Measurements from ENCODE around the gene CTBP2. TPM values are rescaled to one million over a fixed set of nuclear protein-coding genes. Genes with fewer than 3 reads are reported as not detected.
A peak's percentile ranks its signal among the peaks of the same experiment; 100 is the strongest.

Gene CTBP2
- polyA plus RNA-seq, 1 donor (not counting 4 experiments of a cell fraction or from before 2014, with no cell fraction given) = 76.0 TPM

DNA sequence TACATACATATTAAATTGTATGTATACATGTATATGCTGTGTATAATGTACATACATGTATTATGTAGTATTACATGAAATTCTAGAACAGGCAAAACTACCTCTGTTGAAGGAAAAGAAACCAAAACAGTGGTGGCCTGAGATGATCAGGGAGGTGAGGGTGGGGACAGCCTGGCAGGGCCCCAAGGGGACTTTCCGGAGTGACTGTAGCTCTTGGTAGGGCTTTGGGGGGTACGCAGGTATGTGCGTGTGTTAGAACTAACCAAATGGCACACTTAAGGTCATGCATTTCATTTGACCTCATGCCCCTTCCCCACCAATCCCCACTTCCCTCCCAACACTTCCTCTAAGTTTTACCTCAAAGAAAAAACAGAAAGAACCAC is 31.3 kb downstream of the CTBP2 start:
- Histone ChIP-seq H4K20me1 (ENCODE audit: control insufficient read depth, extremely low read depth, insufficient read depth, low read length) (peaks cover 33% of the 10 kb centered on the region), H3K9me1 (ENCODE audit: control insufficient read depth, extremely low read depth, insufficient read depth, low read length) (peaks cover 8% of the 10 kb centered on the region), H3K4me3 (ENCODE audit: control insufficient read depth in 2 of 3, extremely low read depth in 1 of 3, insufficient read depth in 2 of 3, low read depth in 1 of 3, low read length in 3 of 3) (no peak overlapping the region), H3K36me3 (ENCODE audit: control insufficient read depth in 2 of 2, extremely low read depth in 1 of 2, insufficient read depth in 2 of 2, low read length in 2 of 2) (peaks cover 16 to 56% of the 10 kb centered on the region in 2 experiments), H3K79me2 (ENCODE audit: control insufficient read depth, insufficient read depth, low read length) (peaks cover 95% of the 10 kb centered on the region), H3K4me2 (ENCODE audit: control insufficient read depth, extremely low read depth, insufficient read depth, low read depth, low read length) (no peak overlapping the region), H3K9me3 (ENCODE audit: control insufficient read depth, low read depth, low read length) (no peaks in the 10 kb centered on the region), H3K27ac (ENCODE audit: control insufficient read depth, insufficient read depth, low read length) (no peak overlapping the region), H3K9ac (ENCODE audit: control insufficient read depth, extremely low read depth, insufficient read depth, low read length) (no peak overlapping the region), H2AFZ (ENCODE audit: control insufficient read depth, low read length) (no peak overlapping the region), H3K27me3 (ENCODE audit: control insufficient read depth, extremely low read depth, insufficient read depth, low read length) (no peaks in the 10 kb centered on the region), H3K4me1 (ENCODE audit: control insufficient read depth, extremely low read depth, insufficient read depth, low read length) (peaks cover 37% of the 10 kb centered on the region)
- dilution Hi-C loops (cut with MboI; ENCODE audit: extremely low pct_ligation_motif_present, low sequenced_read_pairs) = no loop called here
- TF ChIP-seq, protein P1, sequence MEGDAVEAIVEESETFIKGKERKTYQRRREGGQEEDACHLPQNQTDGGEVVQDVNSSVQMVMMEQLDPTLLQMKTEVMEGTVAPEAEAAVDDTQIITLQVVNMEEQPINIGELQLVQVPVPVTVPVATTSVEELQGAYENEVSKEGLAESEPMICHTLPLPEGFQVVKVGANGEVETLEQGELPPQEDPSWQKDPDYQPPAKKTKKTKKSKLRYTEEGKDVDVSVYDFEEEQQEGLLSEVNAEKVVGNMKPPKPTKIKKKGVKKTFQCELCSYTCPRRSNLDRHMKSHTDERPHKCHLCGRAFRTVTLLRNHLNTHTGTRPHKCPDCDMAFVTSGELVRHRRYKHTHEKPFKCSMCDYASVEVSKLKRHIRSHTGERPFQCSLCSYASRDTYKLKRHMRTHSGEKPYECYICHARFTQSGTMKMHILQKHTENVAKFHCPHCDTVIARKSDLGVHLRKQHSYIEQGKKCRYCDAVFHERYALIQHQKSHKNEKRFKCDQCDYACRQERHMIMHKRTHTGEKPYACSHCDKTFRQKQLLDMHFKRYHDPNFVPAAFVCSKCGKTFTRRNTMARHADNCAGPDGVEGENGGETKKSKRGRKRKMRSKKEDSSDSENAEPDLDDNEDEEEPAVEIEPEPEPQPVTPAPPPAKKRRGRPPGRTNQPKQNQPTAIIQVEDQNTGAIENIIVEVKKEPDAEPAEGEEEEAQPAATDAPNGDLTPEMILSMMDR (optimal IDR thresholded peaks at IDR 0.05 in 1 of 3, IDR thresholded peaks at IDR 0.05 in 1 of 3, conservative IDR thresholded peaks at IDR 0.05 in 1 of 3; ENCODE audit: extremely low read depth in 1 of 3, insufficient read depth in 2 of 3, low read length in 3 of 3) = no peak
- TF ChIP-seq EZH2 (IDR thresholded peaks at IDR 0.05; ENCODE audit: low read length) = no peak
- FAIRE-seq (no peak), DNase-seq (ENCODE audit: low read depth, low spot score) (no peak)

DNA sequence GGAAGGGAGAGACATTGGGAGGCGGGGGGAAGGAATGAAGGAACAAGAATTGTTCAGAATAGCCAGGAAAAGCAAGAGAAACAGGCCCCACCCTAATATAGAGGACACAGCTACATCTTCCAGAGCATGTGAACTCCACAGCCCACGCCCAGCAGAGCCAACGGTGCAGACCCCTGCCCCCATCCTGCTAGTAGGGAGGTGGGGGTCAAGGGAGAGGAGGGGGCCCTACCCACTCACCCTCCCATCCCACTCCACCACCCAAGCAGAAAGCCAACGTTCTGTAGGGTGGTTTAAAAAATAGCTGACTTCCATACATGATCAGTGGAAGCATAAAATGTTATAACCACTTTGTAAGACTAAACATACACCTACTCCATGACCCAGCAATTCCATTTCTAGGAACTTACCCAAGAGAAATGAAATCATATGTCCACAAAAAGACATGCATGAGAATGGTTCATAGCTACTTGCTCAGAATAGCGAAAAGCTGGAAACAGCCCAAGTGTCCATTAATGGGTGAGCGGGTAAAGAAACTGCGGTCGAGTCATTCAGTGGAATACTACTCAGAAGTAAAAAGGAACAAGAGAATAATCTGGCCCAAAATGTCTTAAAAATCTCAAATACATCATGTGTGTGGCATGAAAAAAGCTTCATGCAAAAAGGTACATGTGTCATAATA is 31.8 kb downstream of the CTBP2 start:
- H3K27ac ChIP-seq (ENCODE audit: control insufficient read depth, insufficient read depth, low read length) = peak overlapping the region; percentile 1
- peaks cover 42% of the 10 kb centered on the region for H3K4me1 ChIP-seq (ENCODE audit: control insufficient read depth, extremely low read depth, insufficient read depth, low read length)
- DNase-seq (ENCODE audit: low read depth, low spot score) (no peak), FAIRE-seq (no peak)
- no peaks in the 10 kb centered on the region for H3K27me3 ChIP-seq (ENCODE audit: control insufficient read depth, extremely low read depth, insufficient read depth, low read length)
- H3K4me3 ChIP-seq (ENCODE audit: control insufficient read depth in 2 of 3, extremely low read depth in 1 of 3, insufficient read depth in 2 of 3, low read depth in 1 of 3, low read length in 3 of 3) = no peak overlapping the region
- no peak overlapping the region for H3K4me2 ChIP-seq (ENCODE audit: control insufficient read depth, extremely low read depth, insufficient read depth, low read depth, low read length)
- TF ChIP-seq, protein P1 (optimal IDR thresholded peaks at IDR 0.05 in 1 of 3, IDR thresholded peaks at IDR 0.05 in 1 of 3, conservative IDR thresholded peaks at IDR 0.05 in 1 of 3; ENCODE audit: extremely low read depth in 1 of 3, insufficient read depth in 2 of 3, low read length in 3 of 3) = no peak
- TF ChIP-seq EZH2 (IDR thresholded peaks at IDR 0.05; ENCODE audit: low read length) = no peak
- H3K9me1 ChIP-seq (ENCODE audit: control insufficient read depth, extremely low read depth, insufficient read depth, low read length) = peaks cover 12% of the 10 kb centered on the region
- peaks cover 16 to 59% of the 10 kb centered on the region in 2 experiments for H3K36me3 ChIP-seq (ENCODE audit: control insufficient read depth in 2 of 2, extremely low read depth in 1 of 2, insufficient read depth in 2 of 2, low read length in 2 of 2)
- no peak overlapping the region for H2AFZ ChIP-seq (ENCODE audit: control insufficient read depth, low read length)
- H3K79me2 ChIP-seq (ENCODE audit: control insufficient read depth, insufficient read depth, low read length) = peaks cover 94% of the 10 kb centered on the region
- H3K9me3 ChIP-seq (ENCODE audit: control insufficient read depth, low read depth, low read length) = no peaks in the 10 kb centered on the region
- no peak overlapping the region for H3K9ac ChIP-seq (ENCODE audit: control insufficient read depth, extremely low read depth, insufficient read depth, low read length)
- peaks cover 28% of the 10 kb centered on the region for H4K20me1 ChIP-seq (ENCODE audit: control insufficient read depth, extremely low read depth, insufficient read depth, low read length)
- dilution Hi-C loops (cut with MboI; ENCODE audit: extremely low pct_ligation_motif_present, low sequenced_read_pairs) = no loop called here

Data from keratinocyte (primary cell).